HEK293 (cell line): ENCODE results near the gene CSF2.
A peak's percentile ranks its signal among the peaks of the same experiment; 100 is the strongest.

ENCODE experiments used
- CTCF ChIA-PET: fragments of 350-600 bp; formaldehyde crosslinking; extraction: SDS; loops from one replicate; lab custom pipeline; 2021; ENCODE audit warnings: antibody characterized with exemption; lab: Yijun Ruan, JAX
- POLR2A ChIA-PET: fragments of 300-600 bp; formaldehyde crosslinking; extraction: SDS; loops from one replicate; lab custom pipeline; 2020; ENCODE audit warnings: antibody characterized with exemption, inconsistent platforms; lab: Yijun Ruan, JAX
- H3K27ac ChIP-seq: fragments of 200-500 bp; sonication (Bioruptor generic); 2 replicates; pipeline ENCODE4 v1.5.1; 2014; ENCODE audit warnings: low read depth, low read length, control low read depth, inconsistent platforms; ENCODE audit errors: extremely low read depth
- H3K36me3 ChIP-seq, 2 experiments: fragments of 200-500 bp in 1 of 2; sonication (Bioruptor generic) in 1 of 2; 1 replicate in 1 of 2; 2 replicates in 1 of 2; pipeline ENCODE4 v1.5.1; 2014 to 2017; ENCODE audit warnings: inconsistent platforms in 2 of 2, low read length in 2 of 2; ENCODE audit not compliant: control insufficient read depth in 2 of 2, insufficient read depth in 1 of 2
- H3K4me1 ChIP-seq: fragments of 200-500 bp; sonication (Bioruptor generic); 2 replicates; pipeline ENCODE4 v1.5.1; 2014; ENCODE audit warnings: mild to moderate bottlenecking, low read length, inconsistent platforms; ENCODE audit not compliant: control insufficient read depth, insufficient read depth
- H3K4me3 ChIP-seq: 2 replicates; pipeline ENCODE4 v1.5.1; 2011; ENCODE audit warnings: low read depth, mild to moderate bottlenecking, control low read depth, low read length, moderate library complexity
- H3K9me3 ChIP-seq: fragments of 200-500 bp; sonication (Bioruptor generic); 2 replicates; pipeline ENCODE4 v1.5.1; 2014; ENCODE audit warnings: low read depth, low read length, inconsistent platforms; ENCODE audit not compliant: control insufficient read depth, insufficient read depth
- GFI1B ChIP-seq: fragments of 450-650 bp; formaldehyde crosslinking; IDR thresholded peaks from 2 replicates; pipeline ENCODE4 v1.5.1; 2016; ENCODE audit warnings: missing biosample characterization, missing genetic modification characterization
- GLIS1 ChIP-seq: fragments of 450-650 bp; formaldehyde crosslinking; IDR thresholded peaks from 2 replicates; pipeline ENCODE4 v1.5.1; 2016; ENCODE audit warnings: missing biosample characterization, missing genetic modification characterization
- MEIS1 ChIP-seq: sonication (generic); formaldehyde crosslinking; IDR thresholded peaks from 2 replicates; pipeline ENCODE4 v1.8.1; 2022; ENCODE audit warnings: missing genetic modification reagents, mild to moderate bottlenecking, borderline replicate concordance
- ZNF544 ChIP-seq: fragments of 450-650 bp; formaldehyde crosslinking; IDR thresholded peaks from 2 replicates; pipeline ENCODE4 v1.5.0; 2017; ENCODE audit warnings: missing biosample characterization, missing genetic modification characterization
- ZNF549 ChIP-seq: fragments of 450-650 bp; IDR thresholded peaks from 2 replicates; pipeline ENCODE4 v1.5.1; 2018; ENCODE audit warnings: missing biosample characterization, missing genetic modification characterization, mild to moderate bottlenecking, inconsistent platforms, moderate library complexity
- ZNF623 ChIP-seq: fragments of 450-650 bp; formaldehyde crosslinking; IDR thresholded peaks from 2 replicates; pipeline ENCODE4 v1.5.1; 2016; ENCODE audit warnings: missing biosample characterization, missing genetic modification characterization
- ZNF639 ChIP-seq: fragments of 450-650 bp; formaldehyde crosslinking; IDR thresholded peaks from 2 replicates; pipeline ENCODE4 v1.5.1; 2016; ENCODE audit warnings: missing biosample characterization, missing genetic modification characterization
- TF ChIP-seq, protein P1 (sequence below): fragments of 450-650 bp; formaldehyde crosslinking; conservative IDR thresholded peaks from 2 replicates; pipeline ENCODE4 v1.5.1; 2016; ENCODE audit warnings: low read depth, missing biosample characterization, missing genetic modification characterization
- TF ChIP-seq, protein P2 (sequence below): fragments of 450-650 bp; IDR thresholded peaks from 2 replicates; pipeline ENCODE4 v1.5.1; 2018; ENCODE audit warnings: missing biosample characterization, missing genetic modification characterization
- TF ChIP-seq, protein P3 (sequence below): fragments of 450-650 bp; formaldehyde crosslinking; IDR thresholded peaks from 2 replicates; pipeline ENCODE4 v1.5.1; 2016; ENCODE audit warnings: missing biosample characterization, missing genetic modification characterization
- TF ChIP-seq, protein P4 (sequence below): fragments of 450-650 bp; formaldehyde crosslinking; IDR thresholded peaks from 2 replicates; pipeline ENCODE4 v1.5.1; 2017; ENCODE audit warnings: missing biosample characterization, missing genetic modification characterization
- TF ChIP-seq, protein P5 (sequence below): fragments of 450-650 bp; formaldehyde crosslinking; IDR thresholded peaks from 2 replicates; pipeline ENCODE4 v1.5.1; 2017; ENCODE audit warnings: missing biosample characterization, missing genetic modification characterization

Gene CSF2

DNA sequence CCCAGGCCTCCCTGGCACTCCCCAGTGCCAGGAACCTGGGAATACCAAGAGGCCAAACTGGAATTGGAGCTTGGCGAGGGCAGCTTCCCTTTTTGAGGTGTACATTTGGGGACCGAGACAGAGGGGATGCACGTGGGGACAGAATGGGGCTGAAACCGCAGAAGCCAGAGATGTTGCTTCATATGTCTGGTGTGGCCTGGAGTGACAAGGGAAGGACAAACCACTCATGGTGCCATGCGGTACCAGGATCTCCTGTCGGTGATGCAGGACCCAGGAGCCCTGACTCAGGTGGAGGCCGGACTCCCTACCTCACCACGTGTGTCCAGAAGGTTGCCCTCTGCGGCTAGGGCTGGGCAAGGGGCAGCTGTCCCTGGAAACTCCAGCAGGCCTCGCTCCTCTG lies 4.0 kb upstream of the CSF2 start (continued):
- TF ChIP-seq, protein P1, sequence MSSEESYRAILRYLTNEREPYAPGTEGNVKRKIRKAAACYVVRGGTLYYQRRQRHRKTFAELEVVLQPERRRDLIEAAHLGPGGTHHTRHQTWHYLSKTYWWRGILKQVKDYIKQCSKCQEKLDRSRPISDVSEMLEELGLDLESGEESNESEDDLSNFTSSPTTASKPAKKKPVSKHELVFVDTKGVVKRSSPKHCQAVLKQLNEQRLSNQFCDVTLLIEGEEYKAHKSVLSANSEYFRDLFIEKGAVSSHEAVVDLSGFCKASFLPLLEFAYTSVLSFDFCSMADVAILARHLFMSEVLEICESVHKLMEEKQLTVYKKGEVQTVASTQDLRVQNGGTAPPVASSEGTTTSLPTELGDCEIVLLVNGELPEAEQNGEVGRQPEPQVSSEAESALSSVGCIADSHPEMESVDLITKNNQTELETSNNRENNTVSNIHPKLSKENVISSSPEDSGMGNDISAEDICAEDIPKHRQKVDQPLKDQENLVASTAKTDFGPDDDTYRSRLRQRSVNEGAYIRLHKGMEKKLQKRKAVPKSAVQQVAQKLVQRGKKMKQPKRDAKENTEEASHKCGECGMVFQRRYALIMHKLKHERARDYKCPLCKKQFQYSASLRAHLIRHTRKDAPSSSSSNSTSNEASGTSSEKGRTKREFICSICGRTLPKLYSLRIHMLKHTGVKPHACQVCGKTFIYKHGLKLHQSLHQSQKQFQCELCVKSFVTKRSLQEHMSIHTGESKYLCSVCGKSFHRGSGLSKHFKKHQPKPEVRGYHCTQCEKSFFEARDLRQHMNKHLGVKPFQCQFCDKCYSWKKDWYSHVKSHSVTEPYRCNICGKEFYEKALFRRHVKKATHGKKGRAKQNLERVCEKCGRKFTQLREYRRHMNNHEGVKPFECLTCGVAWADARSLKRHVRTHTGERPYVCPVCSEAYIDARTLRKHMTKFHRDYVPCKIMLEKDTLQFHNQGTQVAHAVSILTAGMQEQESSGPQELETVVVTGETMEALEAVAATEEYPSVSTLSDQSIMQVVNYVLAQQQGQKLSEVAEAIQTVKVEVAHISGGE (tag by site-specific recombination): no peak

- H3K4me1 ChIP-seq: no peaks in the 10 kb centered on the region
- ChIA-PET CTCF (interaction anchor here (0.9 kb wide), 1 partner anchor 8 kb away, joined by 3 read pairs; no protein-coding TSS in a partner anchor), POLR2A (no interaction called here)
- H3K9me3 ChIP-seq: no peaks in the 10 kb centered on the region
- H3K27ac ChIP-seq: no peak overlapping the region
- no peak overlapping the region for H3K4me3 ChIP-seq
- TF ChIP-seq, protein P2, sequence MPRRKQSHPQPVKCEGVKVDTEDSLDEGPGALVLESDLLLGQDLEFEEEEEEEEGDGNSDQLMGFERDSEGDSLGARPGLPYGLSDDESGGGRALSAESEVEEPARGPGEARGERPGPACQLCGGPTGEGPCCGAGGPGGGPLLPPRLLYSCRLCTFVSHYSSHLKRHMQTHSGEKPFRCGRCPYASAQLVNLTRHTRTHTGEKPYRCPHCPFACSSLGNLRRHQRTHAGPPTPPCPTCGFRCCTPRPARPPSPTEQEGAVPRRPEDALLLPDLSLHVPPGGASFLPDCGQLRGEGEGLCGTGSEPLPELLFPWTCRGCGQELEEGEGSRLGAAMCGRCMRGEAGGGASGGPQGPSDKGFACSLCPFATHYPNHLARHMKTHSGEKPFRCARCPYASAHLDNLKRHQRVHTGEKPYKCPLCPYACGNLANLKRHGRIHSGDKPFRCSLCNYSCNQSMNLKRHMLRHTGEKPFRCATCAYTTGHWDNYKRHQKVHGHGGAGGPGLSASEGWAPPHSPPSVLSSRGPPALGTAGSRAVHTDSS: no peak
- TF ChIP-seq MEIS1 (CRISPR knock-in tag): no peak
- TF ChIP-seq ZNF544 (tag by site-specific recombination): no peak
- TF ChIP-seq ZNF639 (tag by site-specific recombination): no peak
- no peak for TF ChIP-seq ZNF623 (tag by site-specific recombination)
- no peak for TF ChIP-seq GFI1B (tag by site-specific recombination)
- no peak for TF ChIP-seq ZNF549 (tag by site-specific recombination)
- TF ChIP-seq, protein P3, sequence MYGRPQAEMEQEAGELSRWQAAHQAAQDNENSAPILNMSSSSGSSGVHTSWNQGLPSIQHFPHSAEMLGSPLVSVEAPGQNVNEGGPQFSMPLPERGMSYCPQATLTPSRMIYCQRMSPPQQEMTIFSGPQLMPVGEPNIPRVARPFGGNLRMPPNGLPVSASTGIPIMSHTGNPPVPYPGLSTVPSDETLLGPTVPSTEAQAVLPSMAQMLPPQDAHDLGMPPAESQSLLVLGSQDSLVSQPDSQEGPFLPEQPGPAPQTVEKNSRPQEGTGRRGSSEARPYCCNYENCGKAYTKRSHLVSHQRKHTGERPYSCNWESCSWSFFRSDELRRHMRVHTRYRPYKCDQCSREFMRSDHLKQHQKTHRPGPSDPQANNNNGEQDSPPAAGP (tag by site-specific recombination): no peak
- TF ChIP-seq GLIS1 (tag by site-specific recombination): no peak
- no peaks in the 10 kb centered on the region for H3K36me3 ChIP-seq
Observed at GRCh38 chr5:132069994-132070393, 3.6 kb upstream of the CSF2 start.

GRCh38 chr5:132070460-132071337 lies 2.9 kb upstream of the CSF2 start:
- no peak overlapping the region for H3K27ac ChIP-seq
- H3K4me1 ChIP-seq: no peaks in the 10 kb centered on the region
- ChIA-PET POLR2A (no interaction called here), CTCF (interaction anchor here (1.1 to 1.9 kb wide), 2 partner anchors 8 to 14 kb away, joined by 3 to 8 read pairs; no protein-coding TSS in a partner anchor)
- no peaks in the 10 kb centered on the region for H3K9me3 ChIP-seq
- H3K4me3 ChIP-seq: no peak overlapping the region
- TF ChIP-seq, protein P4, sequence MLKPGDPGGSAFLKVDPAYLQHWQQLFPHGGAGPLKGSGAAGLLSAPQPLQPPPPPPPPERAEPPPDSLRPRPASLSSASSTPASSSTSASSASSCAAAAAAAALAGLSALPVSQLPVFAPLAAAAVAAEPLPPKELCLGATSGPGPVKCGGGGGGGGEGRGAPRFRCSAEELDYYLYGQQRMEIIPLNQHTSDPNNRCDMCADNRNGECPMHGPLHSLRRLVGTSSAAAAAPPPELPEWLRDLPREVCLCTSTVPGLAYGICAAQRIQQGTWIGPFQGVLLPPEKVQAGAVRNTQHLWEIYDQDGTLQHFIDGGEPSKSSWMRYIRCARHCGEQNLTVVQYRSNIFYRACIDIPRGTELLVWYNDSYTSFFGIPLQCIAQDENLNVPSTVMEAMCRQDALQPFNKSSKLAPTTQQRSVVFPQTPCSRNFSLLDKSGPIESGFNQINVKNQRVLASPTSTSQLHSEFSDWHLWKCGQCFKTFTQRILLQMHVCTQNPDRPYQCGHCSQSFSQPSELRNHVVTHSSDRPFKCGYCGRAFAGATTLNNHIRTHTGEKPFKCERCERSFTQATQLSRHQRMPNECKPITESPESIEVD (tag by site-specific recombination): no peak
- TF ChIP-seq, protein P5, sequence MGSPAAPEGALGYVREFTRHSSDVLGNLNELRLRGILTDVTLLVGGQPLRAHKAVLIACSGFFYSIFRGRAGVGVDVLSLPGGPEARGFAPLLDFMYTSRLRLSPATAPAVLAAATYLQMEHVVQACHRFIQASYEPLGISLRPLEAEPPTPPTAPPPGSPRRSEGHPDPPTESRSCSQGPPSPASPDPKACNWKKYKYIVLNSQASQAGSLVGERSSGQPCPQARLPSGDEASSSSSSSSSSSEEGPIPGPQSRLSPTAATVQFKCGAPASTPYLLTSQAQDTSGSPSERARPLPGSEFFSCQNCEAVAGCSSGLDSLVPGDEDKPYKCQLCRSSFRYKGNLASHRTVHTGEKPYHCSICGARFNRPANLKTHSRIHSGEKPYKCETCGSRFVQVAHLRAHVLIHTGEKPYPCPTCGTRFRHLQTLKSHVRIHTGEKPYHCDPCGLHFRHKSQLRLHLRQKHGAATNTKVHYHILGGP (tag by site-specific recombination): 0 out of 2 replicates have a peak, but pooled peaks have one; percentile 7
- no peaks in the 10 kb centered on the region for H3K36me3 ChIP-seq
